OCI-LY3 (cell line): ENCODE results near the gene SLC25A21.

Experiments used
- H2AFZ ChIP-seq: fragments of 200-600, 300-600 bp; shearing (Covaris generic); 2 replicates; pipeline ENCODE4 v1.6.0; 2014; ENCODE audit warnings: antibody characterized with exemption, low read depth, low read length
- H3K27ac ChIP-seq: fragments of 200-600, 300-600 bp; sonication (generic); 2 replicates; pipeline ENCODE4 v1.5.1; 2014; ENCODE audit warnings: mild to moderate bottlenecking, low read length, moderate library complexity, mixed read lengths
- H3K27me3 ChIP-seq: fragments of 200-600, 300-600 bp; sonication (generic); 2 replicates; pipeline ENCODE4 v1.6.1; 2014; ENCODE audit warnings: low read depth, low read length, mixed read lengths
- H3K36me3 ChIP-seq: fragments of 200-600, 300-600 bp; sonication (generic); replicated peaks from 2 replicates; pipeline ENCODE3; 2014; ENCODE audit warnings: low read depth, low read length, mixed read lengths
- H3K4me1 ChIP-seq: fragments of 300-600, 200-600 bp; sonication (generic); 2 replicates; pipeline ENCODE4 v1.6.1; 2014; ENCODE audit warnings: low read length, mixed read lengths
- H3K4me2 ChIP-seq: fragments of 200-600, 300-600 bp; sonication (generic); 2 replicates; pipeline ENCODE4 v1.6.1; 2014; ENCODE audit warnings: low read length, mixed read lengths
- H3K4me3 ChIP-seq: fragments of 300-600, 200-600 bp; sonication (generic); 2 replicates; pipeline ENCODE4 v1.5.1; 2014; ENCODE audit warnings: antibody characterized with exemption, mild to moderate bottlenecking, low read length, moderate library complexity
- H3K79me2 ChIP-seq: fragments of 300-600, 200-600 bp; shearing (Covaris generic); 2 replicates; pipeline ENCODE4 v1.6.1; 2014; ENCODE audit warnings: mild to moderate bottlenecking, low read length, mixed read lengths
- H3K9ac ChIP-seq: fragments of 300-600, 200-600 bp; shearing (Covaris generic); 2 replicates; pipeline ENCODE4 v1.6.0; 2014; ENCODE audit warnings: mild to moderate bottlenecking, low read length, moderate library complexity
- H3K9me3 ChIP-seq: fragments of 200-600, 300-600 bp; shearing (Covaris generic); 2 replicates; pipeline ENCODE4 v1.6.1; 2014; ENCODE audit warnings: low read length, mixed read lengths; ENCODE audit not compliant: insufficient read depth
- H4K20me1 ChIP-seq: fragments of 200-600, 300-600 bp; sonication (generic); 2 replicates; pipeline ENCODE4 v1.6.1; 2016; ENCODE audit warnings: low read length, mixed read lengths; ENCODE audit not compliant: insufficient read depth
- CTCF ChIP-seq: fragments of 200-600, 300-600 bp; sonication (generic); IDR thresholded peaks from 2 replicates; pipeline ENCODE4 v1.5.1; 2014; ENCODE audit warnings: antibody characterized with exemption, low read length, low read depth
- EZH2phosphoT487 ChIP-seq: fragments of 200-600 bp; shearing (Covaris generic); IDR thresholded peaks from 2 replicates; pipeline ENCODE4 v1.6.1; 2018; ENCODE audit warnings: antibody characterized with exemption, mixed run types, low read depth

The SLC25A21 gene

DNA sequence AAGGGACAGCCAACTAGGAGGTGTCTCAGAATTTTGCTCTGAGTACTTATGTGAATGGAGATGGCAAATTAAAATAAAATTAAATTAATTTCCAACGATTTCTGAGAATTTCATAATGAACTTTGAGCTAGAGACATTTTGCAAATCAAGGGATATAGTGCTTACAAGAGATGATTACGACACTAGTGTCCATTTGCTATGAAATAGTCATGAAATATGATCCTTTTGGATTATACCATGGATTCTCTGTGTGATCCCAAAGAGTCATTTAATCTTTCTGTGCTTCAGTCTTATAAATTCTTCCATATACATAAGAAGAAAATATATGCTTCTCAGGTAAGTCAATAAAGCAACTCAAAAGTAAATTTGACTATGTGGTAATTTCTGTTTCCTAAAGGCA lies 240.6 kb downstream of the SLC25A21 start:
- Histone ChIP-seq H3K27me3 (no peaks in the 10 kb centered on the region), H2AFZ (no peak overlapping the region), H3K36me3 (no peaks in the 10 kb centered on the region), H3K9ac (no peak overlapping the region), H3K9me3 (no peaks in the 10 kb centered on the region), H4K20me1 (no peaks in the 10 kb centered on the region), H3K4me3 (no peak overlapping the region), H3K4me1 (peaks cover 9% of the 10 kb centered on the region), H3K4me2 (no peak overlapping the region), H3K79me2 (no peaks in the 10 kb centered on the region), H3K27ac (no peak overlapping the region)
- TF ChIP-seq EZH2phosphoT487 (no peak), CTCF (no peak)

DNA sequence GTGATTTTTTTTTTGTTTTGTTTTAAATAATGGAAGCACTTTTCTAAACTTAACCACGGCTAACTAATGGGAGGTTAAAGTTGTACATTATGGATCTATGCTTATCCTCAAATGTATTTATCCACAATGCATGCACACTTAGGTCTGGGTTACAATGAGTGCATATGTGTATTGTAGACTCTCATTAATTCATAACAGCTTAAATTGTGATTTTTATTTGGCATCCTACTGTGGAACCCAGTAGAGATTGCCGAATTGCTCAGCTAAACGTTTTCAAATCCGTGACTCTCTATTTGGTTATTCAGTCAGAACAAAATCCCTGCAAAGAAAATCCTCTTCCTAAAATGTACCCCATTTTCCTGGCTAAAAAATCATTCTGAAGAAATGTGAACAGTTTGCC lies 244.0 kb downstream of the SLC25A21 start:
- no peak overlapping the region for H2AFZ ChIP-seq
- H3K27me3 ChIP-seq, result no peaks in the 10 kb centered on the region
- no peaks in the 10 kb centered on the region for H3K36me3 ChIP-seq
- no peak for TF ChIP-seq CTCF
- no peak for TF ChIP-seq EZH2phosphoT487
- no peak overlapping the region for H3K27ac ChIP-seq
- H3K9me3 ChIP-seq, result no peaks in the 10 kb centered on the region
- H3K9ac ChIP-seq, result no peak overlapping the region
- H3K4me2 ChIP-seq, result no peak overlapping the region
- H3K4me3 ChIP-seq, result no peak overlapping the region
- no peaks in the 10 kb centered on the region for H4K20me1 ChIP-seq
- H3K79me2 ChIP-seq, result no peaks in the 10 kb centered on the region
- no peaks in the 10 kb centered on the region for H3K4me1 ChIP-seq

GRCh38 chr14:36925094-36925493 lies 247.3 kb downstream of the SLC25A21 start:
- Histone ChIP-seq H3K4me2 (no peak overlapping the region), H3K9ac (no peak overlapping the region), H3K27me3 (no peaks in the 10 kb centered on the region), H2AFZ (no peak overlapping the region), H3K36me3 (no peaks in the 10 kb centered on the region), H3K27ac (no peak overlapping the region), H4K20me1 (no peaks in the 10 kb centered on the region), H3K79me2 (no peaks in the 10 kb centered on the region), H3K4me1 (no peaks in the 10 kb centered on the region), H3K9me3 (no peaks in the 10 kb centered on the region), H3K4me3 (no peak overlapping the region)
- TF ChIP-seq CTCF, result no peak
- TF ChIP-seq EZH2phosphoT487, result no peak

- Histone ChIP-seq H3K79me2 (no peaks in the 10 kb centered on the region), H3K4me2 (no peak overlapping the region), H3K4me1 (peaks cover 6% of the 10 kb centered on the region; the same call in 1 of the 2 replicates), H3K27me3 (no peaks in the 10 kb centered on the region), H3K4me3 (no peak overlapping the region), H3K9me3 (no peaks in the 10 kb centered on the region), H2AFZ (no peak overlapping the region), H3K9ac (no peak overlapping the region), H3K27ac (no peak overlapping the region), H4K20me1 (no peaks in the 10 kb centered on the region), H3K36me3 (no peaks in the 10 kb centered on the region)
- TF ChIP-seq CTCF (no peak), EZH2phosphoT487 (no peak)
These were observed 255.7 kb downstream of the SLC25A21 start for GRCh38 chr14:36916668-36917067.
